RPMI8226 (cell line): Measurements from ENCODE around the gene SH2D3A.
"Not testable (repeated sequence)": the region's sequence is repeated elsewhere in the genome, so short reads cannot be mapped to it uniquely, and the experiment has no call there.

Source experiments
- DNase-seq: peaks from one replicate; pipeline ENCODE4 v3.0.0-alpha.2; 2015

The SH2D3A gene

GRCh38 chr19:6754653-6755463 lies 12.4 kb downstream of the SH2D3A start:
- DNase-seq = no peak

GRCh38 chr19:6754136-6754535 lies 13.1 kb downstream of the SH2D3A start:
- no peak for DNase-seq

DNA sequence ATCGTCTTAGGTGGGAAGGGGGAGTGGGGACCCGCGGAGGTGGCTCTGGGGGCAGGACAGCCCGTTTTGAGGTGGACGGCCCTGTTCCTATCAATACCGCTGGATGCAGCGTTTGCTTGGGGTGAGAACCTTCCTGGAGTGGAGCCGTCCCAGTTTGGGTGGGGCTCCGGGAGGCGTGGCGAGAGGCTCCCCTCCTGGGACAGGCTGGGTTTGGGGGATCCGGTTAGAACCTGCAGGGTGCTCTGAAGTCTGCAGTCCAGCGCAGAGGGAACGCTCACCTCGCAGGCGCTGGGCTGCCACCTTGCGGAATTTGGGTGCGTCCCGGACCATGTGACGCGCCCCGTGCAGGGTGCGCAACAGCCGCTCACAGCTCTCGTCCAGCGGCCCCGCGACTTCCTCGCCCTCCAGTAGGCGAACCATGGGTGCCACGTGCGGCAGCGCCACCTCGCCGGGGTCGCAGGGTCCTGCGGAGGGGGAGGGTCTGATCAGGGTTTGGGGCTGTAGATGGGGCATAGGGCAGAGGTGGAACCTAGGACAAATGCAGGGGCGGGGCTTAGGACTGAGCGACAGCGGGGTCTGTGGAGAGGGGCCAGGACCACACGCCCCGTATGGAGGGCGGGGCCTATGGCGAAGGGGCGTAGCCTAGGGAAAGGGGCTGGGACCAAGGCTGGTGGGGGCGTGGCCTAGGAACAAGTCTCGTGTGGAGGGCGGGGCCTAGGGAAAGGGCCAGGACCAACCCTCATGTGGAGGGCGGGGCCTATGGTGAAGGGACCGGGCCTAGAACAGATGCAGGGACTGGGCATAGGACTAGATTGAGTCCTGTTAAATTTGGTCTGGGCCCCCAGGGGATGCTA lies 13.8 kb downstream of the SH2D3A start:
- DNase-seq = peak; percentile 18

- DNase-seq = no peak
These were observed 14.7 kb downstream of the SH2D3A start for GRCh38 chr19:6752256-6753177.

- DNase-seq = no peak
These were observed 16.0 kb downstream of the SH2D3A start for GRCh38 chr19:6751189-6751588.

- DNase-seq = no peak
These were observed 17.2 kb downstream of the SH2D3A start for GRCh38 chr19:6750062-6750461.

- not testable (repeated sequence) for DNase-seq
These were observed 18.7 kb downstream of the SH2D3A start for GRCh38 chr19:6748543-6748942.

DNA sequence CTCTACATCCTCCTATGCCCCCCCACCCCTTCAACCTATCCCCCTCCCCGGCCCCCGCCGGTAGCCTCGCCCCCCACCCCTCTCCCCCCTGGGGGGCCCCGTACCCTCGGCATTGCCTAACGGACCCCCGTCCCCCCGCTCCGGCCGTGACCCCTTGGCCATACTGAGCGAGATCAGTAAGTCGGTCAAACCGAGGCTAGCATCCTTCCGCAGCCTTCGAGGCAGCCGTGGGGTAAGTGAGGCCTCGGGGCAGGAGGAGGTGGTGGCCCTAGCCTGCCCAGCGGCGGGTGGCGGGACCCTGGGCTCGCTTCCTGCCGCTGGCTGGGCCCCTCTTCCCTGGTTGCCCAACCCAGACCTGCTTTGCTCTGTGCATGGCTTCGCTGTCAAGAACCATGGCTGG lies 21.3 kb downstream of the SH2D3A start:
- no peak for DNase-seq

DNA sequence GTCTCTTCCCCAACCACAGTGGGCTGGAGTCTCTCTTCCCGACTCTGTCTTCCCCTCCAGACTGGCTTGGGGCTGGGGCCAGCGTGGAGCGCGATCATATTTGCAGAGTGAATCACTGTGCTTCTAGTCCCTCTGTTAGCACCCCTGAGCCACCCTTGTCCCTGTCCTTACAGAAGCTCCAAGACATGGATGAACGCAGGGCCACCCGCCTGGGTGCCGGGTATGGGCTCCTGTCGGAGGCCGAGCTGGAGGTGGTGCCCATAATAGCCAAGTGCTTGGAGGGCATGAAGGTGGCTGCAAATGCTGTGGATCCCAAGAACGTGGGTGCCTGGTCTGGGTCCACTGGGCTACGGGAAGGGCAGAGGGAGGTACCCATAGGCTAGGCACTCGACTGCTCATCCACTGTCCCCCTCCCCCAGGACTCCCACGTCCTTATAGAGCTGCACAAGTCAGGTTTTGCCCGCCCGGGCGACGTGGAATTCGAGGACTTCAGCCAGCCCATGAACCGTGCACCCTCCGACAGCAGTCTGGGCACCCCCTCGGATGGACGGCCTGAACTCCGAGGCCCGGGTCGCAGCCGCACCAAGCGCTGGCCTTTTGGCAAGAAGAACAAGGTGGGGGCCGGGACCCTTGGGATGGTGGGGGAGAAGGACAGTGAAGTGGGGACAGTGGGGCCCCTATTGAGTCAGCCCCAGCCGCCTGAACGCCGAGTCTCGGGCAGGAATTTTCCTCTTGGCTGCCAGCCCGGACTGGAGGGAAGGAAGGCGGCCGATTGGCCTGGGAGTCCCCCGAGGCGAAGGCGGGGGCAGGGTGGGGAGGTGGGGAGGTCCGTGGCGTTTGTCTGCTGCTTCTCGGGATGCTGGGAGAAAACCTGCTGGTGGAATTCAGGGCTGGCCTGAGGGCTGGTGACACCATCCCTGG lies 22.6 kb downstream of the SH2D3A start:
- no peak for DNase-seq

DNA sequence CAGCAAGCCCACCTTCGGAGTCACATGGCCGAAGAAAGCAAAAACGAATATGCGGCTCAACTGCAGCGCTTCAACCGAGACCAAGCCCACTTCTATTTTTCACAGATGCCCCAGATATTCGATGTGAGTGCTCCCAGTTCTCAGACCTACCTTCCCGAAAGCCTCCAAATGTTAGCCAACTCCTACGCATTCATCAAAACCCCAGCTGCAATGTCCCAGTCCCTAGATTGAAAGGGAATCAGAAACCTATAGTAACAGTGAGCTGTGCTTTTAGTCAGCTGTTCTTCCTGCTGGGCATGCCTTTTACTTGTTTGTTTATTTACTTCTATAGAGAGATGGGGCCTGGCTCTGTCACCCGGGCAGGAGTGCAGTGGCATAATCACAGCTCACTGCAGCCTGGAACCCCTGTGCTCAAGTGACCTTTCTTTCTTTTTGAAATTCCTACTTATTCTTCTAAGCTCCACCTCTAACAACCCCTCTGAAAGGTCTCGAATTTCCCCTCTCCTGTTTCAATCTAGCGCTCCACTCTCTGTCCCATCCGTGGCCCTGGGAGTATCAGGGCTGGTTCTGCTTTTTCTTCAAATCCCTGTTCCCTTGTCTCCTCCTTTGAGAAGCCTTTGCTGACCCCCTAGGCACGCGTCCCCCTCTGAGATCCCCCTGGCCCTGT lies 23.4 kb downstream of the SH2D3A start:
- no peak for DNase-seq

DNA sequence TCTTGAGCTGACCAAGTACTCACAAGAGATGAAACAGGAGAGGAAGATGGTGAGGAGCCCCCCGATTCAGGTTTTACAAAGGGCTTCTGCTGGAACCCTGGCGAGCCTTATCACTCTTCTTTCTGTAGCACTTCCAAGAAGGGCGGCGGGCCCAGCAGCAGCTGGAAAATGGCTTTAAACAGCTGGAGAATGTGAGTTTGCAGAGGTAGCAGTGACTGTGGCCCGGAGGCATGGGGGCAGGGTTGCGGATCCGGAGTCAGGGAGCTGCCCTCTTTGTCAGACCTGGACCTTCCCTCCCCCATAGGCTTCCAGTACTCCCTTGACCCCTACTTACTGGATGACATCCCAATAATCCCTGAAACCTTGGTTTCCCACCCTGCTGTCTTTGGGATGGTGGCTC lies 24.2 kb downstream of the SH2D3A start:
- no peak for DNase-seq

DNA sequence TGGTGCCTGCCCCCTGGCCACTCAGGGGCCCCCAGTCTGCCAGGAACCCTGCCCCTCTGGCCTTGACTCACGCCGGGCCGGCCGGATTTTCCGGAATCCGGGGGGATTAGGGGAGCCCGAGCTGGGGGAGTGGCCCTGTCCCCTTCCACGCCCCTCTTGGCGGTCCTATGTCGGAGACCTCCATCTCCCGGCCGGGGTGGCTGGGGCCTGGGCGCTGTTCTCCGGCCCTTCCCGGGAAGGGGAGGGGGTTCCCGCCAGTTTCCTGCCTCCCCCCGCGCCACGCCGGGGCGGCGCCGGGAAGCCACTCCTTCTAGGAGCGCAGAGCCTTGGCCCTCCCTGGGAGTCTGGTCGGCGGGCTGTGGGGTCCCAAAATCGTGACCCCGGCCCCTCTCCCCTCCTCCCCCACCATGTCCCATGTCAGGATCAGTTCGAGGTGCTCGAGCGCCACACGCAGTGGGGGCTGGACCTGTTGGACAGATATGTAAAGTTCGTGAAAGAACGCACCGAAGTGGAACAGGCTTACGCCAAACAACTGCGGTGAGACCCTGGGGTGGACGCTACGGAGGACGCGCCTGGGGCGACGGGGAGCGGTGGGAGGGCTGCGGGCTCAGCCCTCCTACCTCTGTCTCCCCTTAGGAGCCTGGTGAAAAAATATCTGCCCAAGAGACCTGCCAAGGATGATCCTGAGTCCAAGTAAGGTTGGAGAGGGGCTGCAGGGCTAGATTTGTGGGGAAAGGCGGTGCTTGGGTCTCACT lies 26.5 kb downstream of the SH2D3A start:
- DNase-seq = peak; percentile 48

DNA sequence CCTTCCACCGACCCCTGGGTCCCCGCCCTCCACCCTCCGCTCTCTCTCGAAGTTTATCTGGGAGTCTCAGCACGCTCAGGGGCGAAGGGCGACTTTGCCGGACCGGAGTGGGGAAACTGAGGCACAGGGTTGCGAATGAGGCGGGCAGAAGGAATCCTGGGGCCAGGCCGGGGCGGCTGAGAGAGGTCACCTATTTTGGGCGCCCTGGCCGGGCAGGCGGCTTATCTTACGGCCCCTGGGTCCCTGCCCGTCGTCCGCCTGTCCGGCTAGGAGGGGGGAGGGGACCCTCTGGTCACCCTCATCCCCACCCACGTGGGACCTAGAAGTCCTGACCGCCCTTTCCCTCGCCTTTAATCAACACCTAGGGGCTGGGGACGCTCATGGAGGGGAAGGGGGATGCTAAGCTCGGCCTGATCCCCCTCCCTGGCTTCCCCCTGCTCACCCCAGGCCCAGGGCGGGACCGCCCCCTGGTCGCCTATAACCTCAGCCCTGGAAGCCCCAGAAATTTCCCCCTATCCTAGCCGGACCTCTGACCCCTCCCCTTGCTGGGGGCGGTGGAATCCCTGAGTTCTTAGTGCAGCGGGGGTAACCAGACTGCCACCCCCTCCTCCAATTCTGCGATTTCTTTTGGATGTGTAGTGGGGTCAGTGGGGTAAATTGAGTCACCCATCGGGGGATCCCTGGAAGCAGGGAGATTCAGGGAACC lies 27.2 kb downstream of the SH2D3A start:
- peak; percentile 27 for DNase-seq

DNA sequence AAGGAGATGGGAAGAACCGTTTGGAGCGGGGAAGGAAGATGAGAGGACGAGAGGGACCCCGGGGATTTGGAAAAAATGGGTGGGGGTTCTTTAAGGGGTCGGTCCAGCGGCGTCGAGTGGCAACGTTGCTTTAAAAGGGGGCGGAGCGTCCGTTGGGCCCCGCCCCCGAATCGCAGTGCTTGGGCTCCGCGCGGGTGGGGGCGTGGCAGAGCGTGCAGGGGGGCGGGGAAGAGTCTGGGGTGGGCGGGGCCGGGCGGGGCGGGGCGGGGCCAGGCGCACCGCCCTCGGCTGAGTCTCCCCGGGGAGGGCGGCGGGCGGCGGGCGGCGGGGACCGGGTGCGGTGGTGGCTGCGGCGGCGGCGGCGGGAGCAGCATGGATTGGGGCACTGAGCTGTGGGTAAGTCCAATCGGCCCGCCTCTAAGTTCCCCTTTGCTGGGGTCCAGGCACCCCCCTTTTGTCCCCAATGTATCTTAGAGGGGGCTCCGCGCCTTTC lies 27.8 kb downstream of the SH2D3A start, which contains the start of gene TRIP10:
Gene TRIP10 (plus strand): TSS at position 291 of the 493 bp plus-strand sequence. CDS start 82 bp downstream, at position 373.
- peak; percentile 91 for DNase-seq

DNA sequence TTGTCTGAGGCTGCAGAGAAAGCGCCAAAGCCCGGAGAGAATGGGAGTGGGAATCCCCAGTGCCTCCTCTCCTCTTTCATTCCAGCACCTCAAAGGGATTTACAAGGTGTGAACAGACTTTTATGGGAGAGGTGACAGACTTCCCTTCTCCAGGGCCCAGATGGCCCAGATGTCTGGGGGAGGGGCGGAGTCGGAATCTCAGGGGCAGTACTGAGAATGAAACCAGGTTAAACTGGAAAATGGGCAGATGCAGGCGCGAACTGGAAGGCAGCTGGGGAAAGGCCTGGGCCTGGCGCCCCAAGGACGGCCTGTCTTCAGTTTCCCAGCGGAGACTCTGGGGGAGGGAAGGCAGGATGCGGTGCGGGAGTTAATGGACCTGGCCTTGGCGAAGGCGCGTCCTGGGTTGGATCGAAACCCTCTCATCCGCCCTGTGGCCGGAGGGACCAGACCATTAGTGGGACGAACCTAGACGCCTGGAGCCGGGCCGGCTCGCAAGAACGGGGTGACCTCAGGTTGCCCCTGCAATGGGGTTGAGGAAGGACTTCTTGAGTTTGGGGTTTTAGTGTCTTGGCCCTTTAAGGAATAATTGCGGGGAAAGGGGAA lies 28.3 kb downstream of the SH2D3A start:
- peak; percentile 67 for DNase-seq

DNA sequence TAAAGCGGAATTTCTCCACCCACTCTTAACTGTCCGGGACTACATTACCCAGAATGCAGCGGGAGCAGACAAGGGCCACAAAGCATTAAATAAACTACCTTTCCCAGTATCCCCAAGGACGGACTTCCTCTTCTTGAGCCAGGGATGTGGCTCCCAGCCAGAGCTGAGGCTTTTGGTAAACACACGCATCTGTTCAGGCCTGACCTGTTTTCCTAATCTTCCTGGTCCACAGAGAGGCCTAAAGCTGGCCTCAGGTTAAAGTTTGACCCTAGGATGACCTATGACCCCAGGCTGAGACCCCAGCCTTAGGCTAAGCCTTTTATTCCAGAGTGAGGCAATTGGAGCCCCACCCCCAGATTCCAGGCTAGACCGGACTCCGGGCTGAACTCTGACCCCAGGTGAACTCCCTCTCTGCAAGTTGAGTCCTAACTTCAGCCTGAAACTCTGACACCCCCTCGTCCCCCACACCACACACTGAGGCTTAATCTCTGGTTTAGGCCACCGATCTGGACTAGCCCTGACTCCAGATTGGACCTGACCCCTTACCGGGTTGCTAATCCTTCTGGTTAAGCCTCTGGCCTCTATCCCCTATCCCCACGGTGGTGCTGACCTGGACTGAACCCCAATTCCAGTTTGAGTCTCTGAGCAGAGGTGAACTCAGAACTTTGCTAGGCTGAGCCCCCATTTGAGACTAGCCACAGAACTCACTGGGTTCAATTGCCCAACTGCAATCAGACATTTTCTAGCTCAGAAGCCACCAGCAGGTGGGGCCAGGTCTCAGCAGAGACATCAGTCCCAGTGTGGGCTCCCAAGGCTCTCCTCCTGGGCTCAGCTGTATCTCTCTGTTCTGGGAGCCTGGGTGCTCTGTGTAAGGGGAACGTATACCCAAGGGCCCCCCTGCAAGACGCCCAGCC lies 29.1 kb downstream of the SH2D3A start:
- DNase-seq = peak; percentile 90

GRCh38 chr19:6737284-6737872 lies 29.9 kb downstream of the SH2D3A start, which contains the start of gene GPR108:
Gene GPR108 (minus strand): TSS chr19:6737580. CDS start chr19:6737576, 4 bp downstream.
- peak; percentile 99 for DNase-seq
